HG02678 (cell line): Measurements from ENCODE around the gene NRGN.

Source experiments
- ATAC-seq: cut with Tn5 transposase; IDR thresholded peaks from one replicate; pipeline ENCODE4 v1.9.1; 2021; ENCODE audit warnings: mild to moderate bottlenecking, moderate library complexity; ENCODE audit not compliant: unreplicated experiment

Gene NRGN

DNA sequence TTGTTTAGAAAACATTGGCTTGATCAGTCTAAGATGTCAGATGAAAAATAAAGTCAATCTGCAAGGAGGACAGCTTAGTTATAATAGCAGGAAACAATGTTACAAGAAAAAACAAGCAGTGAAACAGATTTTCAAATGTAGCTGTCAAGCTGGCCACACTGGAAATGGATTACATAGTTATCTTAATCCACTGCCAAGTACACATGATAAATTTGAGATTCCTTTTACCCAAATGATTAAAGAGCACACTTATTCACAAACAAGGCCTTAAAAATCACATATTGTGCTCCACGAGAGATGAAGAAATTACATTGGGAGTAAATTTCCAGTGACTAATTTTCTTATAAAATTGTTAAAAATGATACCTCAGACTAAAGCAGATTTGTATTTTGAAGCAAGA is 39.8 kb downstream of the NRGN start:
- no peak for ATAC-seq

DNA sequence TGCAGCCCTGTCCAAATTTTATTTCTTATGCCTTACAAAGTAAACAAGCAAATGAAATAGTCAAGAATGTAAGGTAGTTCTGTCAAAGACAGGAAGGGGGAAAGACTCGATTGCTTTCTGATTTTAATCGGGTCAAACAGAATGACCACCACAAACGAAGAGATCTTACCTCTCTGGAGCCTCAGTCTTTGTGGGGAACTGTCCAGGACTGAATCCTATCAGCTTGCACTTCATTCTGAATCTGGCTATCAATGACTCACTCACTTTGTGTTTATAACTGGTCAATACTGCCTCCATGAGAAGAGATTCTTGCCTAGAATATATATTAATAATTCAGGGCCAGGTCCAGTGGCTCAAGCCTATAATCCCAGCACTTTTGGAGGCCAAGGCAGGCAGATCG is 43.3 kb downstream of the NRGN start:
- ATAC-seq = no peak

DNA sequence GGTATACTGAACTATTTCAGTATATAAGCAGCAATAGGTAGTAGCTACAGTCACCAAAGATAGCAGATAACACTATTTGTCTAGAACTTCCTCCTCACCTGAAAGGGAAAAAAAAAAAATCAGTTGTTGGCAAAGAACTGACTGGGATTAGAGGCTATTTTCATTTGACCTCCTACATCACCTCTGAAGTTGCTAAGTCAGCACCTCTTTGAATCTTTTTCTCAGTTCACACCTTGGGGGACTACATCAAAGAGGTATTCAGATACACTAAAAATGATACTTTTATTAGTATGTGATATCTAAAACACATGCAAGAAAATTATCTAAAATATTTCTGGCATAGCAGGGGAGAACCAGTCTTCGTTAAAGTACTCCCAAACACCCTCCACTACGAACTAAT is 44.3 kb downstream of the NRGN start:
- ATAC-seq = no peak

DNA sequence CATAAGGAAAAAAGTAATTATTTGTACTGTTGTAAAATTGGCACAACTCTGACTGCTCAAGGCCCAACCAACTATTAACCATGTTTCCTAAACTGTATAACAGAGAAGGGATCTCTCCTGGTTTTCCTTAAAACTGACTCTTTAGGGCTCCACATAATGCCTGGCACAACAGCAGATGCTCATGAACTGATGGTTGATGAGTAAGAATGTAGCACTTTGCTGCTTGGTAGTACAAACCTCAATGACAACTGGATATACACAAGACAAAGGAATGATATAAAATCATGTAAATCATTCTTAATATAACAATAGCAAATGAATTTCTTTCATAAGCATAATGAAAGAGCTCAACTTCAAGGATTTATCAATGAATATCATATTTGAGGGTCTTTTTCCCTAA is 48.8 kb downstream of the NRGN start:
- no peak for ATAC-seq

DNA sequence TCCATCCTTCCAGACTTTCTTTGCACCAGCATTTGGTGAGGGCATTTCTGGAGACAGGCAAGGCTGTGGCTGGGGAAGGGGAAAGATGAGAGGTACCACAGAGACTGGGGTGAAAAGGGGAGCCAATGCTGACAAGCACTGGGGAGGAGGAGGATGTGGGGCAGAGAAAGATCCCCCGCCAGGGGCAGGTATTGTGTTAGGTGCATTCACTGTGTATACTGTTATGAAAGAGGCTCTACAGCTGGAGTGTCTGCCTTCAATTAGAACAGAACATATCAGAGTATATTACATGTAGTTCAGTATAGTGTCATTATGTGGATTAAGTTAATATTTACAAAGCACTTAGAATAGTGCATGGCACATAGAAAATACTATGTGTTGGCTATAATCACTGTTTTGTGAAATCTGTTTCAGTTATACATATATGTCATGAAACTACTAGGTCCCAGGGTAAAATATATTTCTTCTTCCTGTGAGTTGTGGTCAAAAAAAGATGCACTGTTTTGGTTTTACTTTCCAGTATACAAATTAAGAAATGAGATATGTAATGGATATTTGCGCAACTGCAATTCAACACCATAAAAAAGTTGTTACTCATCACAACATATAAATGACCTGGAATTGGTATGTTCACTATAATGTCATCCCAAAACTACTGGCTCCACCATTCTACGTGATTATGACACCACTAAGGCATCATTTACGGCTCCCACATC is 52.0 kb downstream of the NRGN start:
- ATAC-seq = peak; percentile 83

DNA sequence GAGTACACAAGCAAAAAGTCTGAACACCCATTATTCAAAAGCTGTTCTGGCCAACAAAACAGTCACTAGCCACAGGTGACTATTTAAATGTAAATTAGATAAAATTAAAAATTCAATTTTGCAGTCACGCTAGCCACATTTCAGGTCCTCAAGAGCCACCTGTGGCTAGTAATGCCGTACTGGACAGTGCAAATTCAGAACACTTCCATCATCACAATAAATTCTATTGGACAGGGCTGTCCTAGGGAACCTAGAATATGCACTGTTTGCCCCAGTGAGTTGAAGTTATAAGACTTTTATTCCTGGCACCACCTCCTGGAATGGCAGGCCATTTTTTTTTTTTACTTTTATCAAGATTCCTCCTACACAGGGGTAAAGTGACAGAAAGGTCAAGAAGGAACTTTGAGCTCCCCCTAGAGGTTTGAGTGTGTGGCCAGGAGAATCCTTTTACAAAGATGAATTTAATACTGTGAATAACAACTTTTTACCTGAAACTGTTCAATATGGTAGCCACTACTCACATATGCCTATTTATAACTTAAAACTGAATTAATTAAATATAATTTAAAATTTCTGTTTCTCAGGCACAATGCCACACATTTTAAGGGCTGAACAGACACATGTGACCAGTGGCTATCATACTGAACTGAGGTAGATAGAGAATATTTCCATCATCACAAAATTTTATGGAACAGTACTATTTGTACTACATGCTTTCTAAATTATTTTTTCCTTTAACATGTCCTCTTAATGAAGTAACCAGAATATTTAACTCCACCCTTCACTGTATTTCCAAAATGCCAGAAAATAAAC is 53.9 kb downstream of the NRGN start:
- peak; percentile 42 for ATAC-seq

DNA sequence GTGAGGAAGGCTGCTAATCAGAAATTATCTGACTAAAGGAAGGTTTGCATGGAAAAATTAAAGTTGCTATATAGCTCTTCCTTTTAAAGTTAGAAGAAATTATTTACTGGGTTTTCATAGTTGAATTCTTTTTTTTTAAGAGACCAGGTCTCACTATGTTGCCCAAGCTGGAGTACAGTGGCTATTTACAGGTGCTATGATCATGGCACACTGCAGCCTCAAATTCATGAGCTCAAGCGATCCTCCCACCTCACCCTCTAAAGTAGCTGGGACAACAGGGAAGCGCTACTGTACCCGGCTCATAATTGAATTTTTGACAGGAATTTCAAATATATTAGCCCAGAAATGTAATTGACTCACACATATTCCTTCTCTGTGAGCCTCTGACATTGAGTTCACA is 56.6 kb downstream of the NRGN start:
- ATAC-seq = no peak
